GM23248 (cell line): Measurements from ENCODE around the gene EIF4A2.

Experiments
- EZH2 ChIP-seq: fragments of 200-600 bp; sonication (generic); IDR thresholded peaks from 2 replicates; pipeline ENCODE4 v1.6.1; 2018; ENCODE audit warnings: antibody characterized with exemption, mild to moderate bottlenecking; ENCODE audit not compliant: insufficient read depth, poor library complexity, severe bottlenecking
- EZH2phosphoT487 ChIP-seq: fragments of 200-600 bp; sonication (generic); IDR thresholded peaks from 2 replicates; pipeline ENCODE4 v1.6.1; 2018; ENCODE audit warnings: antibody characterized with exemption, moderate library complexity, mild to moderate bottlenecking, low read depth; ENCODE audit not compliant: insufficient read depth

DNA sequence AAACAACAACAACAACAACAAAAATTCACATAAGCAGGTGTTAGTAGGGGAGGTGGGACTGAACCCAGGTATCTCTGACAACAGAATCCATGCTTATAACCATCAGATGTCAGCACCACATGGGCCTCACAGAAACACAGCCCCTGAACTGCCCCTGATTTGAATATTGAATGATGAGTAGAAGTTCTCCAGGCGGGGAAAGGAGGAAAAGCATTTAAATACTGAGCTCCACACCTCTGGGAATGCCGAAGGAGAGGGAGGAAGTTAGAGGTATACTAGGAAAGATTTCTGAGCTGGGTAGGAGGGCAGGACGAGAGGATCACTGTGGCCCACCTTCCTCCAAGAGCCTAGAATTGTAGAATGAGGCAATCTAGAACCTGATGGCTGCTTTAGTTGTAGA, 31.9 kb upstream of the EIF4A2 start:
- no peak for TF ChIP-seq EZH2
- no peak for TF ChIP-seq EZH2phosphoT487
